Fibroblast of pulmonary artery (primary cell): ENCODE data around the gene SERPINA1.

Experiments used
- DNase-seq: peaks from one replicate; pipeline ENCODE4 v3.0.0-alpha.2; 2010; ENCODE audit warnings: low read depth
- H3K4me3 ChIP-seq: replicated peaks from 2 replicates; pipeline ENCODE4 v1.5.1; 2011; ENCODE audit warnings: low read depth, mild to moderate bottlenecking, control low read depth, low read length, moderate library complexity
- TF ChIP-seq, protein P1 (sequence below): IDR thresholded peaks from 2 replicates; pipeline ENCODE4 v1.5.1; 2011; ENCODE audit warnings: mild to moderate bottlenecking, control low read depth, low read length, inconsistent platforms; ENCODE audit errors: missing control alignments

The SERPINA1 gene

DNA sequence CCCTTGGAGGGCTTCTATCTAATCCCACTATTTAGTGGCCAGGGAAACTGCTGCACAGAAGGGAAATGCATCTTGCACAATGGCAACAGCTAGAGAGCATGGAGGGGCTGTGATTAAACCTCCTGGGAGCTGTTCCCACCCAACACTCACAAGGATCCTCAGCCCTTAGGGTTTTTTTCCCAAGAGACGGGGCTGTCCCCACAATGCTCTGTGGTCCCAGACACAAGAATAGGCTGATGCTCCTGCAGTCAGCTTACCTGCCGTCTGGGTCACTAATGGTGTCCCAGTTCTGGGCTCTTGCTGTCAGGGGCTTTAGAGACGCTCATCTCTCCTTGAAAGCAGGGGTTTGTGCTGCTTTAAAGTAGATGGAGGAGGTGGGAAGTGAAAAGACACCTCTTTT is 4.6 kb downstream of the SERPINA1 start:
- H3K4me3 ChIP-seq: no peak overlapping the region
- TF ChIP-seq, protein P1, sequence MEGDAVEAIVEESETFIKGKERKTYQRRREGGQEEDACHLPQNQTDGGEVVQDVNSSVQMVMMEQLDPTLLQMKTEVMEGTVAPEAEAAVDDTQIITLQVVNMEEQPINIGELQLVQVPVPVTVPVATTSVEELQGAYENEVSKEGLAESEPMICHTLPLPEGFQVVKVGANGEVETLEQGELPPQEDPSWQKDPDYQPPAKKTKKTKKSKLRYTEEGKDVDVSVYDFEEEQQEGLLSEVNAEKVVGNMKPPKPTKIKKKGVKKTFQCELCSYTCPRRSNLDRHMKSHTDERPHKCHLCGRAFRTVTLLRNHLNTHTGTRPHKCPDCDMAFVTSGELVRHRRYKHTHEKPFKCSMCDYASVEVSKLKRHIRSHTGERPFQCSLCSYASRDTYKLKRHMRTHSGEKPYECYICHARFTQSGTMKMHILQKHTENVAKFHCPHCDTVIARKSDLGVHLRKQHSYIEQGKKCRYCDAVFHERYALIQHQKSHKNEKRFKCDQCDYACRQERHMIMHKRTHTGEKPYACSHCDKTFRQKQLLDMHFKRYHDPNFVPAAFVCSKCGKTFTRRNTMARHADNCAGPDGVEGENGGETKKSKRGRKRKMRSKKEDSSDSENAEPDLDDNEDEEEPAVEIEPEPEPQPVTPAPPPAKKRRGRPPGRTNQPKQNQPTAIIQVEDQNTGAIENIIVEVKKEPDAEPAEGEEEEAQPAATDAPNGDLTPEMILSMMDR: no peak
- DNase-seq: no peak

DNA sequence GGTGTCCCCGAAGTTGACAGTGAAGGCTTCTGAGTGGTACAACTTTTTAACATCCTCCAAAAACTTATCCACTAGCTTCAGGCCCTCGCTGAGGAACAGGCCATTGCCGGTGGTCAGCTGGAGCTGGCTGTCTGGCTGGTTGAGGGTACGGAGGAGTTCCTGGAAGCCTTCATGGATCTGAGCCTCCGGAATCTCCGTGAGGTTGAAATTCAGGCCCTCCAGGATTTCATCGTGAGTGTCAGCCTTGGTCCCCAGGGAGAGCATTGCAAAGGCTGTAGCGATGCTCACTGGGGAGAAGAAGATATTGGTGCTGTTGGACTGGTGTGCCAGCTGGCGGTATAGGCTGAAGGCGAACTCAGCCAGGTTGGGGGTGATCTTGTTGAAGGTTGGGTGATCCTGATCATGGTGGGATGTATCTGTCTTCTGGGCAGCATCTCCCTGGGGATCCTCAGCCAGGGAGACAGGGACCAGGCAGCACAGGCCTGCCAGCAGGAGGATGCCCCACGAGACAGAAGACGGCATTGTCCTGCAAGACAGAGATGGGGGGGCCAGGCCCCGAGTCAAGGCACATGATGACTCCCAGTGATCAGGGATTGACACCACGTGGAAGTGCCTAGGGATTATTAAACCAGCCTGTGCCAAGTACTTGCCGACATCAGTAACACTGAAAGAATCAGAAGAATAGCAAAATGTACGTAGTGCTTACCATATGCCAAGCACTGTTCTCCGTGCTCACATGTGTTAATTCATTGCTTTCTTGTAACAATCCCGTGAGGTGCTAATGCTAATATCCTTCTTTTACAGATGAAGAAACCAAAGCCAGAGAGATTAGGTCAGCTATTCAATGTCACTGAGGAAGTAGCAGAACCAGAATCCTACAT is 5.4 kb downstream of the SERPINA1 start:
- H3K4me3 ChIP-seq: no peak overlapping the region
- TF ChIP-seq, protein P1: no peak
- DNase-seq: no peak

DNA sequence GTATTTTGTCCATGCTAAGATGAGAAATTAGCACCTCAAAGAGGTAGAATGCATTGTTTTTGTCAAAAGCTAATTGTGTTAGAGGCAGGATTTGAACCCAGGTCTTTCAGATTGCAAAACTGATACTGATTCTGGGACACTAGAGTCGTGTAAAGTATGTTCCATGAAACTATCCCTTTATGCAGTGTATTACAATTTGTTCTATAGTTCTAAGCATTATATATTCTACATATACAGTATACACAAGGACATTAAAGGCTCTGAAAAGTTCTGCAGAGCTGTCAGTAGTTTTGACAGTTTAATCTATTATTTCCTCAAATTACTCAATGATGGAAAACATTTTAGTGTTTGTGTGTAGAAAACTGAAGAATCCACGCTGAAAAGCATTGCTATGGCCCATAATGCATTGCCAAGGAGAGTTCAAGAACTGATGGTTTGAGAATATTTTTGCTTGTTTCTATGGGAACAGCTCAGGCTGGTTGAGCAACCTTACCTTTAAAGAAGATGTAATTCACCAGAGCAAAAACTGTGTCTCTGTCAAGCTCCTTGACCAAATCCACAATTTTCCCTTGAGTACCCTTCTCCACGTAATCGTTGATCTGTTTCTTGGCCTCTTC is 6.2 kb downstream of the SERPINA1 start:
- TF ChIP-seq, protein P1: no peak
- no peak overlapping the region for H3K4me3 ChIP-seq
- DNase-seq: peak; percentile 15

DNA sequence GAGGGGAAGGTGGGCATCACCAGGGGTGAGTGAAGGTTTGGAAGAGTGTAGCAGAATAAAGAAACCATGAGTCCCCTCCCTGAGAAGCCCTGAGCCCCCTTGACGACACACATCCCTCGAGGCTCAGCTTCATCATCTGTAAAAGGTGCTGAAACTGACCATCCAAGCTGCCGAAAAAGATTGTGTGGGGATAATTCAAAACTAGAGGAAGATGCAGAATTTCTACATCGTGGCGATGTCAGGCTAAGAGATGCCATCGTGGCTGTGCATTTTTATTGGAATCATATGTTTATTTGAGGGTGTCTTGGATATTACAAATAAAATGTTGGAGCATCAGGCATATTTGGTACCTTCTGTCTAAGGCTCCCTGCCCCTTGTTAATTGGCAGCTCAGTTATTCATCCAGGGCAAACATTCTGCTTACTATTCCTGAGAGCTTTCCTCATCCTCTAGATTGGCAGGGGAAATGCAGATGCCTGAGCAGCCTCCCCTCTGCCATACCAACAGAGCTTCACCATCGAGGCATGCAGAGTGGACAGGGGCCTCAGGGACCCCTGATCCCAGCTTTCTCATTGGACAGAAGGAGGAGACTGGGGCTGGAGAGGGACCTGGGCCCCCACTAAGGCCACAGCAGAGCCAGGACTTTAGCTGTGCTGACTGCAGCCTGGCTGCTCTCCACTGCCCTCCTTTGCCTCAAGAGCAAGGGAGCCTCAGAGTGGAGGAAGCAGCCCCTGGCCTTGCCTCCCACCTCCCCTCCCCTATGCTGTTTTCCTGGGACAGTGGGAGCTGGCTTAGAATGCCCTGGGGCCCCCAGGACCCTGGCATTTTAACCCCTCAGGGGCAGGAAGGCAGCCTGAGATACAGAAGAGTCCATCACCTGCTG is 7.0 kb downstream of the SERPINA1 start:
- DNase-seq: no peak
- TF ChIP-seq, protein P1: no peak
- no peak overlapping the region for H3K4me3 ChIP-seq

DNA sequence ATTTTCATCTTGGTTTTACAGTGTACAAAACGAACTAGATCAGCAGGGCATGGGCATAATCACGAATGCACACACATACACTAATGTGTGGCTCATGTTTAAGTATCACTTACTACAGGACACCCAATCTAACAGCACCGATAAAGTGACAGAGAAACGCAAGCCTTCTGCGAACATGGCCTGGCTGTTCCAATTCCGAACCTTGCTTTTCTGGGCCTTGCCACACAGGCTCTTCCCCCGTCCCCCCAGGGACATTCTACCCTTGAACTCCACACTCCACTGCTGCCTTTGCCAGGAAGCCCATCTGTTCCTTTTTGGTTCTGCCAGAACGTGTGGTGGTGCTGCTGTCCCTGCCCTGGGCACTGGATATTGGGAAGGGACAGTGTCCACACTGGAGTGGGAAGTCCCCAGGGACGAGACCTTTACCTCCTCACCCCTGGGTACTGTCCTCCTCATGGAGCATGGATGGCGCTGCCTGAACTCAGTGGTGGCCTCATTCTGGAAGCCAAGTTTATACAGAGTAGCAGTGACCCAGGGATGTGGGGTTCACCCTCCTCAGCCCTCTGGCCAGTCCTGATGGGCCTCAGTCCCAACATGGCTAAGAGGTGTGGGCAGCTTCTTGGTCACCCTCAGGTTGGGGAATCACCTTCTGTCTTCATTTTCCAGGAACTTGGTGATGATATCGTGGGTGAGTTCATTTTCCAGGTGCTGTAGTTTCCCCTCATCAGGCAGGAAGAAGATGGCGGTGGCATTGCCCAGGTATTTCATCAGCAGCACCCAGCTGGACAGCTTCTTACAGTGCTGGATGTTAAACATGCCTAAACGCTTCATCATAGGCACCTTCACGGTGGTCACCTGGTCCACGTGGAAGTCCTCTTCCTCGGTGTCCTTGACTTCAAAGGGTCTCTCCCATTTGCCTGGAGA is 7.9 kb downstream of the SERPINA1 start:
- DNase-seq: no peak
- TF ChIP-seq, protein P1: no peak
- no peak overlapping the region for H3K4me3 ChIP-seq
